Measurements from ENCODE around the gene GPR156.
"Not testable (repeated sequence)": the region's sequence is repeated elsewhere in the genome, so short reads cannot be mapped to it uniquely, and the experiment has no call there.

Gene GPR156

GRCh38 chr3:120170223-120170622, 114.8 kb downstream of the GPR156 start:
- Mint-ChIP-seq H3K4me3 (no peak overlapping the region), H3K36me3 (ENCODE audit: low read depth) (no peaks in the 10 kb centered on the region), H3K27ac (no peak overlapping the region), H3K9me3 (no peaks in the 10 kb centered on the region), H3K4me1 (ENCODE audit: low read depth) (no peaks in the 10 kb centered on the region), H3K27me3 (no peaks in the 10 kb centered on the region)
- DNase-seq = no peak

GRCh38 chr3:120169407-120169806, 115.6 kb downstream of the GPR156 start:
- Mint-ChIP-seq H3K9me3 (no peaks in the 10 kb centered on the region), H3K27ac (no peak overlapping the region), H3K27me3 (no peaks in the 10 kb centered on the region), H3K36me3 (ENCODE audit: low read depth) (no peaks in the 10 kb centered on the region), H3K4me1 (ENCODE audit: low read depth) (no peaks in the 10 kb centered on the region), H3K4me3 (no peak overlapping the region)
- no peak for DNase-seq

- no peaks in the 10 kb centered on the region for H3K4me1 Mint-ChIP-seq (ENCODE audit: low read depth)
- no peaks in the 10 kb centered on the region for H3K9me3 Mint-ChIP-seq
- H3K36me3 Mint-ChIP-seq (ENCODE audit: low read depth) = no peaks in the 10 kb centered on the region
- no peak overlapping the region for H3K4me3 Mint-ChIP-seq
- peaks cover under 1% of the 10 kb centered on the region for H3K27me3 Mint-ChIP-seq
- no peak overlapping the region for H3K27ac Mint-ChIP-seq
- no peak for DNase-seq
Measured at GRCh38 chr3:120168611-120169010, 116.4 kb downstream of the GPR156 start.

GRCh38 chr3:120168038-120168437, 117.0 kb downstream of the GPR156 start:
- H3K27me3 Mint-ChIP-seq = peaks cover 5% of the 10 kb centered on the region
- no peak for DNase-seq
- H3K4me3 Mint-ChIP-seq = no peak overlapping the region
- H3K27ac Mint-ChIP-seq = no peak overlapping the region
- H3K9me3 Mint-ChIP-seq = no peaks in the 10 kb centered on the region
- H3K36me3 Mint-ChIP-seq (ENCODE audit: low read depth) = no peaks in the 10 kb centered on the region
- no peaks in the 10 kb centered on the region for H3K4me1 Mint-ChIP-seq (ENCODE audit: low read depth)

GRCh38 chr3:120167488-120167887, 117.5 kb downstream of the GPR156 start:
- H3K36me3 Mint-ChIP-seq (ENCODE audit: low read depth) = no peaks in the 10 kb centered on the region
- H3K9me3 Mint-ChIP-seq = no peaks in the 10 kb centered on the region
- H3K27ac Mint-ChIP-seq = no peak overlapping the region
- H3K4me1 Mint-ChIP-seq (ENCODE audit: low read depth) = no peaks in the 10 kb centered on the region
- H3K4me3 Mint-ChIP-seq = no peak overlapping the region
- H3K27me3 Mint-ChIP-seq = peaks cover 5% of the 10 kb centered on the region
- DNase-seq = no peak

GRCh38 chr3:120163816-120164215, 121.2 kb downstream of the GPR156 start:
- no peak for DNase-seq
- Mint-ChIP-seq H3K9me3 (no peaks in the 10 kb centered on the region), H3K27ac (no peak overlapping the region), H3K27me3 (peaks cover 5% of the 10 kb centered on the region), H3K4me1 (ENCODE audit: low read depth) (no peaks in the 10 kb centered on the region), H3K36me3 (ENCODE audit: low read depth) (no peaks in the 10 kb centered on the region), H3K4me3 (no peak overlapping the region)

- H3K9me3 Mint-ChIP-seq = no peaks in the 10 kb centered on the region
- H3K27ac Mint-ChIP-seq = no peak overlapping the region
- no peak overlapping the region for H3K4me3 Mint-ChIP-seq
- no peaks in the 10 kb centered on the region for H3K4me1 Mint-ChIP-seq (ENCODE audit: low read depth)
- DNase-seq = no peak
- H3K36me3 Mint-ChIP-seq (ENCODE audit: low read depth) = no peaks in the 10 kb centered on the region
- H3K27me3 Mint-ChIP-seq = peaks cover 5% of the 10 kb centered on the region
Measured at GRCh38 chr3:120163026-120163425, 122.0 kb downstream of the GPR156 start.

- Mint-ChIP-seq H3K4me3 (no peak overlapping the region), H3K36me3 (ENCODE audit: low read depth) (no peaks in the 10 kb centered on the region), H3K9me3 (no peaks in the 10 kb centered on the region), H3K27me3 (peaks cover 5% of the 10 kb centered on the region), H3K4me1 (ENCODE audit: low read depth) (no peaks in the 10 kb centered on the region), H3K27ac (no peak overlapping the region)
- no peak for DNase-seq
Measured at GRCh38 chr3:120162400-120162799, 122.6 kb downstream of the GPR156 start.

GRCh38 chr3:120161902-120162301, 123.1 kb downstream of the GPR156 start:
- no peak for DNase-seq
- no peak overlapping the region for H3K4me3 Mint-ChIP-seq
- no peaks in the 10 kb centered on the region for H3K36me3 Mint-ChIP-seq (ENCODE audit: low read depth)
- H3K27me3 Mint-ChIP-seq = peaks cover 5% of the 10 kb centered on the region
- H3K9me3 Mint-ChIP-seq = no peaks in the 10 kb centered on the region
- no peaks in the 10 kb centered on the region for H3K4me1 Mint-ChIP-seq (ENCODE audit: low read depth)
- no peak overlapping the region for H3K27ac Mint-ChIP-seq

GRCh38 chr3:120160050-120160449, 125.0 kb downstream of the GPR156 start:
- H3K4me3 Mint-ChIP-seq = no peak overlapping the region
- peaks cover 5% of the 10 kb centered on the region for H3K27me3 Mint-ChIP-seq
- H3K4me1 Mint-ChIP-seq (ENCODE audit: low read depth) = no peaks in the 10 kb centered on the region
- H3K36me3 Mint-ChIP-seq (ENCODE audit: low read depth) = peaks cover 10% of the 10 kb centered on the region
- H3K27ac Mint-ChIP-seq = no peak overlapping the region
- no peak for DNase-seq
- H3K9me3 Mint-ChIP-seq = peaks cover 11% of the 10 kb centered on the region

- no peak for DNase-seq
- Mint-ChIP-seq H3K27me3 (no peaks in the 10 kb centered on the region), H3K9me3 (peaks cover 21% of the 10 kb centered on the region), H3K36me3 (ENCODE audit: low read depth) (peaks cover 14% of the 10 kb centered on the region), H3K4me1 (ENCODE audit: low read depth) (peaks cover 10% of the 10 kb centered on the region), H3K27ac (no peak overlapping the region), H3K4me3 (no peak overlapping the region)
Measured at GRCh38 chr3:120157681-120158080, 127.3 kb downstream of the GPR156 start.

GRCh38 chr3:120157113-120157512, 127.9 kb downstream of the GPR156 start:
- no peak overlapping the region for H3K4me3 Mint-ChIP-seq
- H3K27ac Mint-ChIP-seq = no peak overlapping the region
- peaks cover 21% of the 10 kb centered on the region for H3K9me3 Mint-ChIP-seq
- no peaks in the 10 kb centered on the region for H3K27me3 Mint-ChIP-seq
- peaks cover 10% of the 10 kb centered on the region for H3K4me1 Mint-ChIP-seq (ENCODE audit: low read depth)
- H3K36me3 Mint-ChIP-seq (ENCODE audit: low read depth) = peaks cover 14% of the 10 kb centered on the region
- no peak for DNase-seq

GRCh38 chr3:120156699-120157098, 128.3 kb downstream of the GPR156 start:
- Mint-ChIP-seq H3K36me3 (ENCODE audit: low read depth) (peaks cover 14% of the 10 kb centered on the region), H3K27ac (no peak overlapping the region), H3K27me3 (no peaks in the 10 kb centered on the region), H3K4me1 (ENCODE audit: low read depth) (peaks cover 11% of the 10 kb centered on the region), H3K9me3 (peaks cover 21% of the 10 kb centered on the region), H3K4me3 (no peak overlapping the region)
- DNase-seq = no peak

- H3K36me3 Mint-ChIP-seq (ENCODE audit: low read depth) = peaks cover 14% of the 10 kb centered on the region
- not testable (repeated sequence) for H3K27me3 Mint-ChIP-seq, DNase-seq, H3K4me3 Mint-ChIP-seq, H3K27ac Mint-ChIP-seq
- peaks cover 14% of the 10 kb centered on the region for H3K4me1 Mint-ChIP-seq (ENCODE audit: low read depth)
- H3K9me3 Mint-ChIP-seq = peaks cover 21% of the 10 kb centered on the region
Measured at GRCh38 chr3:120155694-120156093, 129.3 kb downstream of the GPR156 start.

- H3K4me1 Mint-ChIP-seq (ENCODE audit: low read depth) = peaks cover 14% of the 10 kb centered on the region
- H3K27ac Mint-ChIP-seq = no peak overlapping the region
- H3K27me3 Mint-ChIP-seq = no peaks in the 10 kb centered on the region
- peaks cover 14% of the 10 kb centered on the region for H3K36me3 Mint-ChIP-seq (ENCODE audit: low read depth)
- DNase-seq = no peak
- peaks cover 21% of the 10 kb centered on the region for H3K9me3 Mint-ChIP-seq
- H3K4me3 Mint-ChIP-seq = no peak overlapping the region
Measured at GRCh38 chr3:120155108-120155507, 129.9 kb downstream of the GPR156 start.

- peaks cover 20% of the 10 kb centered on the region for H3K4me1 Mint-ChIP-seq (ENCODE audit: low read depth)
- no peak overlapping the region for H3K4me3 Mint-ChIP-seq
- H3K27ac Mint-ChIP-seq = peak overlapping the region; percentile 55
- DNase-seq = no peak
- peaks cover 21% of the 10 kb centered on the region for H3K9me3 Mint-ChIP-seq
- H3K36me3 Mint-ChIP-seq (ENCODE audit: low read depth) = peaks cover 14% of the 10 kb centered on the region
- H3K27me3 Mint-ChIP-seq = no peaks in the 10 kb centered on the region
Measured at GRCh38 chr3:120153294-120153693, 131.7 kb downstream of the GPR156 start.
